Measurements from ENCODE around the gene MUC15.
A peak's percentile ranks its signal among the peaks of the same experiment; 100 is the strongest.

The MUC15 gene

DNA sequence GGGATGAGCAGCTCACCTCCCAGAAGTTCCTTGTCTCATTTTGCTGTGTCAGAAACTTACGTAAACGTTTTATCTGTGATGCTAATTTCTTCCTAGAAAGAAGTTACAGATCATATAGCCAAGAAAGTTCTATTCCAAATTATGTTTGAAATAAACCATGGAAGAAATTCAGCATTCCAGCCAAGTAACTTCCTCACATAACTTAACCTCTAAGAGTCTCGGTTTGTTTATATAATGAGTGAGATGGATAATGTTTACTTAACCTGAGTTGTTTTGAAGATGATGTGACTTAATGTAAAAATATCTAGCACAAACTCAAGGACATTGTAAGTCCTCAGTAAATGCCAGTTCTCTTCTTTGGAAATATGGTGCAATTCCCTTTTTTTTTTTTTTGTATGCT lies 8.9 kb upstream of the MUC15 start:
- TF ChIP-seq OSR1 (CRISPR knock-in tag; IDR thresholded peaks at IDR 0.05) (no peak), ARNTL (CRISPR knock-in tag; IDR thresholded peaks at IDR 0.05; ENCODE audit: borderline replicate concordance, low read depth) (no peak), RARB (CRISPR knock-in tag; IDR thresholded peaks at IDR 0.05) (no peak), ZFP30 (CRISPR knock-in tag; IDR thresholded peaks at IDR 0.05) (no peak), ZNF8 (CRISPR knock-in tag; IDR thresholded peaks at IDR 0.05) (no peak), ZC3H10 (CRISPR knock-in tag; IDR thresholded peaks at IDR 0.05) (no peak), TOX (CRISPR knock-in tag; IDR thresholded peaks at IDR 0.05; ENCODE audit: borderline replicate concordance) (no peak), ESRRG (CRISPR knock-in tag; IDR thresholded peaks at IDR 0.05) (no peak), ZNF70 (CRISPR knock-in tag; IDR thresholded peaks at IDR 0.05) (no peak), ISL1 (CRISPR knock-in tag; IDR thresholded peaks at IDR 0.05) (no peak), PPARA (CRISPR knock-in tag; IDR thresholded peaks at IDR 0.05; ENCODE audit: borderline replicate concordance) (no peak), ZFP3 (CRISPR knock-in tag; IDR thresholded peaks at IDR 0.05) (no peak)
- TF ChIP-seq, protein P1, sequence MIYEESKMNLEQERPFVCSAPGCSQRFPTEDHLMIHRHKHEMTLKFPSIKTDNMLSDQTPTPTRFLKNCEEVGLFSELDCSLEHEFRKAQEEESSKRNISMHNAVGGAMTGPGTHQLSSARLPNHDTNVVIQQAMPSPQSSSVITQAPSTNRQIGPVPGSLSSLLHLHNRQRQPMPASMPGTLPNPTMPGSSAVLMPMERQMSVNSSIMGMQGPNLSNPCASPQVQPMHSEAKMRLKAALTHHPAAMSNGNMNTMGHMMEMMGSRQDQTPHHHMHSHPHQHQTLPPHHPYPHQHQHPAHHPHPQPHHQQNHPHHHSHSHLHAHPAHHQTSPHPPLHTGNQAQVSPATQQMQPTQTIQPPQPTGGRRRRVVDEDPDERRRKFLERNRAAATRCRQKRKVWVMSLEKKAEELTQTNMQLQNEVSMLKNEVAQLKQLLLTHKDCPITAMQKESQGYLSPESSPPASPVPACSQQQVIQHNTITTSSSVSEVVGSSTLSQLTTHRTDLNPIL (CRISPR knock-in tag; IDR thresholded peaks at IDR 0.05; ENCODE audit: low read depth) = no peak
- TF ChIP-seq, protein P2, sequence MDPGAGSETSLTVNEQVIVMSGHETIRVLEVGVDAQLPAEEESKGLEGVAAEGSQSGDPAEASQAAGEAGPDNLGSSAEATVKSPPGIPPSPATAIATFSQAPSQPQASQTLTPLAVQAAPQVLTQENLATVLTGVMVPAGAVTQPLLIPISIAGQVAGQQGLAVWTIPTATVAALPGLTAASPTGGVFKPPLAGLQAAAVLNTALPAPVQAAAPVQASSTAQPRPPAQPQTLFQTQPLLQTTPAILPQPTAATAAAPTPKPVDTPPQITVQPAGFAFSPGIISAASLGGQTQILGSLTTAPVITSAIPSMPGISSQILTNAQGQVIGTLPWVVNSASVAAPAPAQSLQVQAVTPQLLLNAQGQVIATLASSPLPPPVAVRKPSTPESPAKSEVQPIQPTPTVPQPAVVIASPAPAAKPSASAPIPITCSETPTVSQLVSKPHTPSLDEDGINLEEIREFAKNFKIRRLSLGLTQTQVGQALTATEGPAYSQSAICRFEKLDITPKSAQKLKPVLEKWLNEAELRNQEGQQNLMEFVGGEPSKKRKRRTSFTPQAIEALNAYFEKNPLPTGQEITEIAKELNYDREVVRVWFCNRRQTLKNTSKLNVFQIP (CRISPR knock-in tag; IDR thresholded peaks at IDR 0.05; ENCODE audit: borderline replicate concordance, low read depth) = no peak
- TF ChIP-seq, protein P3, sequence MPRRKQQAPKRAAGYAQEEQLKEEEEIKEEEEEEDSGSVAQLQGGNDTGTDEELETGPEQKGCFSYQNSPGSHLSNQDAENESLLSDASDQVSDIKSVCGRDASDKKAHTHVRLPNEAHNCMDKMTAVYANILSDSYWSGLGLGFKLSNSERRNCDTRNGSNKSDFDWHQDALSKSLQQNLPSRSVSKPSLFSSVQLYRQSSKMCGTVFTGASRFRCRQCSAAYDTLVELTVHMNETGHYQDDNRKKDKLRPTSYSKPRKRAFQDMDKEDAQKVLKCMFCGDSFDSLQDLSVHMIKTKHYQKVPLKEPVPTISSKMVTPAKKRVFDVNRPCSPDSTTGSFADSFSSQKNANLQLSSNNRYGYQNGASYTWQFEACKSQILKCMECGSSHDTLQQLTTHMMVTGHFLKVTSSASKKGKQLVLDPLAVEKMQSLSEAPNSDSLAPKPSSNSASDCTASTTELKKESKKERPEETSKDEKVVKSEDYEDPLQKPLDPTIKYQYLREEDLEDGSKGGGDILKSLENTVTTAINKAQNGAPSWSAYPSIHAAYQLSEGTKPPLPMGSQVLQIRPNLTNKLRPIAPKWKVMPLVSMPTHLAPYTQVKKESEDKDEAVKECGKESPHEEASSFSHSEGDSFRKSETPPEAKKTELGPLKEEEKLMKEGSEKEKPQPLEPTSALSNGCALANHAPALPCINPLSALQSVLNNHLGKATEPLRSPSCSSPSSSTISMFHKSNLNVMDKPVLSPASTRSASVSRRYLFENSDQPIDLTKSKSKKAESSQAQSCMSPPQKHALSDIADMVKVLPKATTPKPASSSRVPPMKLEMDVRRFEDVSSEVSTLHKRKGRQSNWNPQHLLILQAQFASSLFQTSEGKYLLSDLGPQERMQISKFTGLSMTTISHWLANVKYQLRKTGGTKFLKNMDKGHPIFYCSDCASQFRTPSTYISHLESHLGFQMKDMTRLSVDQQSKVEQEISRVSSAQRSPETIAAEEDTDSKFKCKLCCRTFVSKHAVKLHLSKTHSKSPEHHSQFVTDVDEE (CRISPR knock-in tag; IDR thresholded peaks at IDR 0.05) = no peak
- TF ChIP-seq, protein P4, sequence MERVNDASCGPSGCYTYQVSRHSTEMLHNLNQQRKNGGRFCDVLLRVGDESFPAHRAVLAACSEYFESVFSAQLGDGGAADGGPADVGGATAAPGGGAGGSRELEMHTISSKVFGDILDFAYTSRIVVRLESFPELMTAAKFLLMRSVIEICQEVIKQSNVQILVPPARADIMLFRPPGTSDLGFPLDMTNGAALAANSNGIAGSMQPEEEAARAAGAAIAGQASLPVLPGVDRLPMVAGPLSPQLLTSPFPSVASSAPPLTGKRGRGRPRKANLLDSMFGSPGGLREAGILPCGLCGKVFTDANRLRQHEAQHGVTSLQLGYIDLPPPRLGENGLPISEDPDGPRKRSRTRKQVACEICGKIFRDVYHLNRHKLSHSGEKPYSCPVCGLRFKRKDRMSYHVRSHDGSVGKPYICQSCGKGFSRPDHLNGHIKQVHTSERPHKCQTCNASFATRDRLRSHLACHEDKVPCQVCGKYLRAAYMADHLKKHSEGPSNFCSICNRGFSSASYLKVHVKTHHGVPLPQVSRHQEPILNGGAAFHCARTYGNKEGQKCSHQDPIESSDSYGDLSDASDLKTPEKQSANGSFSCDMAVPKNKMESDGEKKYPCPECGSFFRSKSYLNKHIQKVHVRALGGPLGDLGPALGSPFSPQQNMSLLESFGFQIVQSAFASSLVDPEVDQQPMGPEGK (CRISPR knock-in tag; IDR thresholded peaks at IDR 0.05; ENCODE audit: borderline replicate concordance) = no peak
- no peak; the same call in 2 of the 3 replicates for ATAC-seq

DNA sequence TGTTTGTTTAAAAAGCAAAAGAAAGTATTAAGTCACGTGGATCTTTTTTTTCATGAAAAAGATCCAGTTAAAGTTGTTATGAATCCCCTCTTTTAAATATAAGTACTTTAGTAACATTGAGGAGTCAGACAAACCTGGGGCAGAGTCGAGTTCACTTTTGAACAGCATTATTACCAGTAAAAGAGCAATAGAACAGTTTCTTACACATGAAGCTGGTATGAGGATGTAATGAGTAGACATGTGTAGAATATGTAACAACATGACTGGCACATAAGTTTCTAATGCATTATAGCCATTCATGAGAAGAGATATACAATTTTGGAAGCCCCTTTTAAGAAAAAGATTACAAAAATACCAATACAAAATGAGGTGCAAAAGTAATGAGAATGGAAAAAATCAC lies 7.6 kb upstream of the MUC15 start:
- ATAC-seq = peak; percentile 55
- TF ChIP-seq, protein P3 (CRISPR knock-in tag; IDR thresholded peaks at IDR 0.05) = no peak
- TF ChIP-seq, protein P1 (CRISPR knock-in tag; IDR thresholded peaks at IDR 0.05; ENCODE audit: low read depth) = no peak
- TF ChIP-seq CSDC2 (CRISPR knock-in tag; IDR thresholded peaks at IDR 0.05) (no peak), OSR1 (CRISPR knock-in tag; IDR thresholded peaks at IDR 0.05) (no peak)

Data from SK-N-SH treated with all-trans-retinoic acid at 6 μM for 48 hours (cell line).